HG03558 (cell line): ENCODE results near the gene EPB41L2.
A peak's percentile ranks its signal among the peaks of the same experiment; 100 is the strongest.
"Not testable (repeated sequence)": the region's sequence is repeated elsewhere in the genome, so short reads cannot be mapped to it uniquely, and the experiment has no call there.

ENCODE experiments used
- ATAC-seq: cut with Tn5 transposase; IDR thresholded peaks from one replicate; pipeline ENCODE4 v1.9.1; 2021; ENCODE audit warnings: moderate number of reproducible peaks; ENCODE audit not compliant: unreplicated experiment; ENCODE audit errors: extremely low read depth

Gene EPB41L2

GRCh38 chr6:131063028-131063763 is at the start of gene EPB41L2:
Gene EPB41L2 (minus strand): TSS chr6:131063245. CDS start chr6:130956485, 106,760 bp downstream.
- peak; percentile 58 for ATAC-seq

- no peak for ATAC-seq
Observed at GRCh38 chr6:131112249-131112648, 49.2 kb upstream of the EPB41L2 start.

- no peak for ATAC-seq
Observed at GRCh38 chr6:131107151-131107550, 44.1 kb upstream of the EPB41L2 start.

GRCh38 chr6:131103901-131104300 is 40.9 kb upstream of the EPB41L2 start:
- no peak for ATAC-seq

GRCh38 chr6:131103296-131103695 is 40.3 kb upstream of the EPB41L2 start:
- no peak for ATAC-seq

- ATAC-seq, result no peak
Observed at GRCh38 chr6:131101911-131102680, 39.1 kb upstream of the EPB41L2 start.

GRCh38 chr6:131096786-131097185 is 33.7 kb upstream of the EPB41L2 start:
- ATAC-seq, result no peak

GRCh38 chr6:131093334-131093733 is 30.3 kb upstream of the EPB41L2 start:
- ATAC-seq, result no peak

GRCh38 chr6:131091944-131092343 is 28.9 kb upstream of the EPB41L2 start:
- not testable (repeated sequence) for ATAC-seq

- ATAC-seq, result not testable (repeated sequence)
Observed at GRCh38 chr6:131090339-131090738, 27.3 kb upstream of the EPB41L2 start.

GRCh38 chr6:131084982-131085381 is 21.9 kb upstream of the EPB41L2 start:
- ATAC-seq, result no peak

- ATAC-seq, result no peak
Observed at GRCh38 chr6:131083687-131084086, 20.6 kb upstream of the EPB41L2 start.

- ATAC-seq, result no peak
Observed at GRCh38 chr6:131082335-131082734, 19.3 kb upstream of the EPB41L2 start.

- ATAC-seq, result no peak
Observed at GRCh38 chr6:131080084-131080483, 17.0 kb upstream of the EPB41L2 start.

GRCh38 chr6:131073577-131073976 is 10.5 kb upstream of the EPB41L2 start:
- ATAC-seq, result no peak

- no peak for ATAC-seq
Observed at GRCh38 chr6:131070061-131070460, 7.0 kb upstream of the EPB41L2 start.

GRCh38 chr6:131068165-131068564 is 5.1 kb upstream of the EPB41L2 start:
- no peak for ATAC-seq

GRCh38 chr6:131067521-131067920 is 4.5 kb upstream of the EPB41L2 start:
- ATAC-seq, result no peak

- no peak for ATAC-seq
Observed at GRCh38 chr6:131065824-131066171, 2.8 kb upstream of the EPB41L2 start.

GRCh38 chr6:131065112-131065823 is 2.2 kb upstream of the EPB41L2 start:
- no peak for ATAC-seq

- ATAC-seq, result peak; percentile 5
Observed at GRCh38 chr6:131063764-131064272, 773 bp upstream of the EPB41L2 start.
